ENCODE data around the gene HMCN2. TPM values are rescaled to one million over a fixed set of nuclear protein-coding genes. Genes with fewer than 3 reads are reported as not detected.

Gene HMCN2, protein sequence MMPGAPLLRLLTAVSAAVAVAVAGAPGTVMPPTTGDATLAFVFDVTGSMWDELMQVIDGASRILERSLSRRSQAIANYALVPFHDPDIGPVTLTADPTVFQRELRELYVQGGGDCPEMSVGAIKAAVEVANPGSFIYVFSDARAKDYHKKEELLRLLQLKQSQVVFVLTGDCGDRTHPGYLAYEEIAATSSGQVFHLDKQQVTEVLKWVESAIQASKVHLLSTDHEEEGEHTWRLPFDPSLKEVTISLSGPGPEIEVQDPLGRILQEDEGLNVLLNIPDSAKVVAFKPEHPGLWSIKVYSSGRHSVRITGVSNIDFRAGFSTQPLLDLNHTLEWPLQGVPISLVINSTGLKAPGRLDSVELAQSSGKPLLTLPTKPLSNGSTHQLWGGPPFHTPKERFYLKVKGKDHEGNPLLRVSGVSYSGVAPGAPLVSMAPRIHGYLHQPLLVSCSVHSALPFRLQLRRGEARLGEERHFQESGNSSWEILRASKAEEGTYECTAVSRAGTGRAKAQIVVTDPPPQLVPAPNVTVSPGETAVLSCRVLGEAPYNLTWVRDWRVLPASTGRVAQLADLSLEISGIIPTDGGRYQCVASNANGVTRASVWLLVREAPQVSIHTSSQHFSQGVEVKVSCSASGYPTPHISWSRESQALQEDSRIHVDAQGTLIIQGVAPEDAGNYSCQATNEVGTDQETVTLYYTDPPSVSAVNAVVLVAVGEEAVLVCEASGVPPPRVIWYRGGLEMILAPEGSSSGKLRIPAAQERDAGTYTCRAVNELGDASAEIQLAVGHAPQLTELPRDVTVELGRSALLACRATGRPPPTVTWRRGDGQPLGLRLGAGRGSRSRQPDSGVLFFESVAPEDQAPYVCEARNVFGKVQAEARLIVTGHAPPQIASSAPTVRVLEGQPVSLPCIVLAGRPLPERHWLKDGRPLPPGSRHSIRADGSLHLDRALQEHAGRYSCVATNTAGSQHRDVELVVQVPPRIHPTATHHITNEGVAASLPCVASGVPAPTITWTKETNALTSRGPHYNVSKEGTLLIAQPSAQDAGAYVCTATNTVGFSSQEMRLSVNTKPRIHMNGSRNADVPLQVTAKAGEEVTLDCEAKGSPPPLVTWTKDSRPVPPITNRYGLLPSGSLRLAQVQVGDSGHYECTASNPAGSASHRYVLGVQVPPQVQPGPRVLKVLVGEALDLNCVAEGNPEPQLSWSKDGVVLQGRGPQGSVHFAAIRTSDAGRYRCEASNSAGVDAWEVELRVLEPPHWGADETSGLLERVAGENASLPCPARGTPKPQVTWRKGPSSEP (N-terminal part only)
- 0.06 TPM in 1 of 2 replicates, not detected in the other for total RNA-seq

DNA sequence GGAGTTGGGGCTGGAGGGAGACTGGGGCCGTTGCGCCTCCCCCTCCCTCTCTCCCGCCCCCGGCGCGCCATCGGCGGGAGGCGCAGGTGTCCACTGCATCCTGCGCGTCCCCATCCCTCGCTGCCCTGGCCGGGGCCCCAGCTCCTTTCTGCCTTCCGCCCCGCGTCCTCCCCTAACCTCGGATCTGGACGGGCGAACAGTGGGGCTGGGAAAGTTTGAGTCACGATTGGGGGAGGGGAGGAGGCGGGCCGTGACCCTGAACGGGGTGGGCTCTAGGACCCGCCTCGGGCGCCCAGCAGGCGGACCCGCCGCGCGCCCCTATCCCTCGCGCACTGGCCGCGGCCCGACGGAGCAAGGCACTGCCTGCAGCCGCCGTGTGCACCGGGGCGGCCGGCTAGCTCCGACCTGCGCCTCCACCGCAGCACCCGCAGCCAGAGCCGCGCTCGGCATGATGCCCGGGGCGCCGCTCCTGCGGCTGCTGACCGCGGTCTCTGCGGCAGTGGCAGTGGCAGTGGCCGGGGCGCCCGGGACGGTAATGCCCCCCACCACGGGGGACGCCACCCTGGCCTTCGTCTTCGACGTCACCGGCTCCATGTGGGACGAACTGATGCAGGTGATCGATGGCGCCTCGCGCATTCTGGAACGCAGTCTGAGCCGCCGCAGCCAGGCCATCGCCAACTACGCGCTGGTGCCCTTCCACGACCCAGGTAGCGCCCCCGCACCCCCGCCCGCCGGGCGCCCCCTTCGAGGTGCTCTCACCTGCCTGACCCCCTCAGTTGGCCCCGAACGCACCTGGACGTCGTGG, at the start of gene HMCN2:
Gene HMCN2 (plus strand): TSS at position 330 of the 805 bp plus-strand sequence. CDS start 119 bp downstream, at position 449.
- TF ChIP-seq, protein P1, sequence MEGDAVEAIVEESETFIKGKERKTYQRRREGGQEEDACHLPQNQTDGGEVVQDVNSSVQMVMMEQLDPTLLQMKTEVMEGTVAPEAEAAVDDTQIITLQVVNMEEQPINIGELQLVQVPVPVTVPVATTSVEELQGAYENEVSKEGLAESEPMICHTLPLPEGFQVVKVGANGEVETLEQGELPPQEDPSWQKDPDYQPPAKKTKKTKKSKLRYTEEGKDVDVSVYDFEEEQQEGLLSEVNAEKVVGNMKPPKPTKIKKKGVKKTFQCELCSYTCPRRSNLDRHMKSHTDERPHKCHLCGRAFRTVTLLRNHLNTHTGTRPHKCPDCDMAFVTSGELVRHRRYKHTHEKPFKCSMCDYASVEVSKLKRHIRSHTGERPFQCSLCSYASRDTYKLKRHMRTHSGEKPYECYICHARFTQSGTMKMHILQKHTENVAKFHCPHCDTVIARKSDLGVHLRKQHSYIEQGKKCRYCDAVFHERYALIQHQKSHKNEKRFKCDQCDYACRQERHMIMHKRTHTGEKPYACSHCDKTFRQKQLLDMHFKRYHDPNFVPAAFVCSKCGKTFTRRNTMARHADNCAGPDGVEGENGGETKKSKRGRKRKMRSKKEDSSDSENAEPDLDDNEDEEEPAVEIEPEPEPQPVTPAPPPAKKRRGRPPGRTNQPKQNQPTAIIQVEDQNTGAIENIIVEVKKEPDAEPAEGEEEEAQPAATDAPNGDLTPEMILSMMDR (conservative IDR thresholded peaks at IDR 0.05; ENCODE audit: low read depth, low read length), result no peak
- H3K4me3 ChIP-seq (ENCODE audit: low read depth, low read length), result no peak within 1 kb of the TSS
- no peak for DNase-seq (ENCODE audit: low read depth)

DNA sequence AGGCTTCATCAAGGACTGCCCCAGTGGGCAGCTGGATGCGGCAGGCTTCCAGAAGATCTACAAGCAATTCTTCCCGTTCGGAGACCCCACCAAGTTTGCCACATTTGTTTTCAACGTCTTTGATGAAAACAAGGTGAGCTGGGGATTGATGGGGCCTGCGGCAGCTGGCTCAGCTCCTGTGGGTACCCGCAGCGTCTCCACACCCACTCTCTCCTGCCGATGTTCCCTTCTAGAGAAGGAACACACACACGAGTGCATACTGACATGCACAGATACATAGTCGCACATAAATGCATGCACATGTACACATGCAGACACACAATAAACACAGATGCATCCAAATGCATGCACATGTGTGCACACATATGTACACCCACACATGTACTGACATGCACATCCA, 47.7 kb upstream of the HMCN2 start:
- TF ChIP-seq, protein P1 (conservative IDR thresholded peaks at IDR 0.05; ENCODE audit: low read depth, low read length), result no peak
- no peak overlapping the region for H3K4me3 ChIP-seq (ENCODE audit: low read depth, low read length)
- no peak for DNase-seq (ENCODE audit: low read depth)

DNA sequence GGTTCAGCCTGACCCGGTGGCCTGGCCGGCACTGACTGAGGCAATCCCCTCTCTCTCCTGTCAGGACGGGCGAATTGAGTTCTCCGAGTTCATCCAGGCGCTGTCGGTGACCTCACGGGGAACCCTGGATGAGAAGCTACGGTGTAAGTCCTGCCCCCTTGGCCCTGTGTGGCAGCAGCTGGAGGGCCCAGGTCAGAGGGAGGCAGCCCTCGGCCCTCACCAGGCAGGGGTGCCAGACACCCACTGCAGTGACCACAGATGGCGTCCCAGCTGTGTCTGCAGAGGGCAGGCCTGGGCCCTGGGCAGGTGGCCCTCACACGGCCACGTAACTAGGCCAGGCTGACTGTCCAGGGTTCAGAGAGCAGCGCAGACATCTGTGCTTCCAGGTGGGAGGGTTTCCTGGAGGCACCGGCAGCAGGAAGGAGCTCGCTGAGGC, 45.9 kb upstream of the HMCN2 start:
- DNase-seq (ENCODE audit: low read depth), result no peak
- TF ChIP-seq, protein P1 (conservative IDR thresholded peaks at IDR 0.05; ENCODE audit: low read depth, low read length), result no peak
- no peak overlapping the region for H3K4me3 ChIP-seq (ENCODE audit: low read depth, low read length)

DNA sequence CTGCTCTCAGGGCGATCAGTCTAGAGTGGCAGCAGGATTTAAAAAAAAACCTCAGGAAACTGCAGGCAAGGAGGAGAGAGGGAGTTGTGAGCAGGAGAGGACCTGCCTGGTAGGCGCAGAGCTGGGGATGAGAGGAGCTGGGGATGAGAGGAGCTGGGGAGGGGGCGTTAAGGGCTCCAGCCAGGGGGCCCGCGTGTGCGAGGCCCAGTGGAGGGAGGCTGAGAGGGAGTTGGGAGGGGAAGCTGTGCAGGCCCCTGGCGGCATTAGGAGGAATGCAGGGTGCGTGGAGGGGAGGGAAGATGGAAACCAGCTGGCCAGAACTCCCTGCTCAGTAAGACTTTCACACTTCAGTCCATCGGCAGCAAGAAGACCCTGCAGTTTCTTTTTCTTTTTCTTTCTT, 45.2 kb upstream of the HMCN2 start:
- no peak overlapping the region for H3K4me3 ChIP-seq (ENCODE audit: low read depth, low read length)
- DNase-seq (ENCODE audit: low read depth), result no peak
- TF ChIP-seq, protein P1 (conservative IDR thresholded peaks at IDR 0.05; ENCODE audit: low read depth, low read length), result no peak

DNA sequence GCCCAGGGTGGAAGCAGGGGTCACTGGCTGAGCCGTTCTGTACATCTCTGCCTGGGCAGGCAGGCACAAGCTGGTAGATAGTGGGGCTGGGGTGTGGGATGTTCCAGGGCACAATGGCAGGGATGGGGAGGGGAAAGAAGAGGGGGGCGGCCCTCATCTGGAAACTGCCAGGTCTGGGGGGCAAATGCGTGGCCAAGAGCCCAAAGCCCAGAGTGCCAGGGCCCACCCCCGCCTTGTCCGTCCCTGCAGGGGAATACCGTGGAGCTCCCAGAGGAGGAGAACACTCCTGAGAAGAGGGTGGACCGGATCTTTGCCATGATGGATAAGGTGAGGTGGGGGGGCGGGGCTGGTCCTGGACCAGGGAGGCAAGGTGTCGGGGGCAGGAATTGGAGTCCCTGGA, 42.7 kb upstream of the HMCN2 start:
- TF ChIP-seq, protein P1 (conservative IDR thresholded peaks at IDR 0.05; ENCODE audit: low read depth, low read length), result no peak
- DNase-seq (ENCODE audit: low read depth), result no peak
- H3K4me3 ChIP-seq (ENCODE audit: low read depth, low read length), result no peak overlapping the region

DNA sequence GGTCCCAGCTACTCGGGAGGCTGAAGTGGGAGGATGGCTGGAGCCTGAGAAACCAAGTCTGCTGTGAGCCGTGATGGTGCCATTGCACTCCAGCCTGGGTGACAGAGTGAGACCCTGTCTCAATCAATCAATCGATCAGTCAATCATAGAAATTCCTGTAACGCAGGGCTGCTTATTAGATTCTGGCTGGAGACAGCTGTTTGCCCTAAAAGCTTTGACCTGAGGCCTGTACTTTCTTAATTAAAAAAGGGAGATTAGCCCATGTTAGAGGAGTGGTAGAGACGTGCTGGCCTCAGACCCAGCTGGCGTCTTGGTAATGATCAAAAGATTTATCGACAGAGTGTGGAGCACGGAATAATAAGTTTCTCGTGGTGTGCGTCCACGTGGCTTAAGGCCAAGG, 40.5 kb upstream of the HMCN2 start:
- no peak for DNase-seq (ENCODE audit: low read depth)
- H3K4me3 ChIP-seq (ENCODE audit: low read depth, low read length), result no peak overlapping the region
- TF ChIP-seq, protein P1 (conservative IDR thresholded peaks at IDR 0.05; ENCODE audit: low read depth, low read length), result no peak
